Adipose tissue (tissue), 3 donors: ENCODE measurements around the gene SUSD1. TPM values are rescaled to one million over a fixed set of nuclear protein-coding genes. Genes with fewer than 3 reads are reported as not detected.
"Not testable (repeated sequence)": the region's sequence is repeated elsewhere in the genome, so short reads cannot be mapped to it uniquely, and the experiment has no call there.

Experiments used
- H3K27ac ChIP-seq: one replicate; pipeline ENCODE4 v1.5.1; 2013; ENCODE audit warnings: low read depth, low read length
- WGBS, 3 donors: extraction: QIAGEN DNeasy Blood & Tissue Kit; methylation state at CpG; one replicate each; pipeline ENCODE4 v1.1.7; 2013; 5-methylcytosine and 5-hydroxymethylcytosine counted together
- polyA plus RNA-seq, 3 donors: library from polyadenylated mRNA; stranded (reverse); fragments of 200-250 nt; gene quantifications; one replicate each; pipeline ENCODE4 v1.2.3, GENCODE V29; 2013
- donor health status: healthy with polysubstance abuse.
- donor health status: Bipolar disorder and iron deficiency.
- donor health status: healthy.

SUSD1 gene
- polyA plus RNA-seq, 3 donors = 2.9 to 6.5 (median 5.7) TPM

DNA sequence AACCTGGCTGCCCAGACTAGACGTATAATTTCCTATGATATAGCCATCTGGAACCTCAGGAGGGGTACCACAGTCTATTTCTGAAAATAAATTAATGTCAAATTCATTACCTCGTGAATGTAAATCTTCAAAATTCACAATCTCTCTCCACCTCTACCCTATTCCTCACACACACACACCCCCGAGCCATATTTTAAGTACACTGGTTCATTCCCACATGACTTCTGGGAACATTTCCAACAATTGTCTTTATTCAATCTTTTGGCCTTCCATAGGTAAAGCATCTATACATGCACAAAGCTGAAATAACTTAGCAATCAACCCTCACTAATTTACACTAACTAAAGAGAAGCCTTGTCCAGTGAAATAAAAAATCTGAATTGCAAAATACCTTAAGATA is 32.7 kb downstream of the SUSD1 start:
- 72 to 85% (median 74%) methylated on average over 3 of the region's 3 CpGs for WGBS, 3 donors
- no peak overlapping the region for H3K27ac ChIP-seq

GRCh38 chr9:112140936-112141335 is 34.2 kb downstream of the SUSD1 start:
- H3K27ac ChIP-seq = no peak overlapping the region
- 95 to 100% (median 95%) methylated on average over 2 of the region's 2 CpGs for WGBS, 3 donors

DNA sequence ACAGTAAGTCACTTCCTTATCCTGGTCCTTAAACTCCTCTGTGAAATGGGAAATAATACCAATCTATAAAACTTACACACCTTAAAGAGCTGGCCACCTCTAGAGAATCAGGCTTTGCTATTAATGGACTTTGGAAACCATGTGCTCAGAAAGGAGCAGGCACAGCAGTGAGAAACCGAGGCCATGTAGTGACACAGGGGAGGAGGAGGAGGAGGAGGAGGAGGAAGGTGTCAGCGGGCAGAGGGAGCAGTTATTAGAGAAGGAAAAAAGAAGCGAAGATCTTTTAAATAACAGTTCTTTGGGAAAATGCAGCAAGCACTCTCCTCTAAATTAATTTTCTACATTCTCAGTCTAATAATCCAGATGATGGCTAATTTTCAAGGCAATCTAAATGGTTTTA is 38.0 kb downstream of the SUSD1 start:
- 89 to 96% (median 94%) methylated on average over 3 of the region's 3 CpGs for WGBS, 3 donors
- no peak overlapping the region for H3K27ac ChIP-seq

GRCh38 chr9:112135706-112136105 is 39.4 kb downstream of the SUSD1 start:
- no peak overlapping the region for H3K27ac ChIP-seq
- 65 to 70% (median 67%) methylated on average over 4 of the region's 4 CpGs for WGBS, 3 donors

GRCh38 chr9:112133806-112134205 is 41.3 kb downstream of the SUSD1 start:
- H3K27ac ChIP-seq = not testable (repeated sequence)
- WGBS, 3 donors = 88 to 100% (median 95%) methylated on average over 1 of the region's 1 CpG

DNA sequence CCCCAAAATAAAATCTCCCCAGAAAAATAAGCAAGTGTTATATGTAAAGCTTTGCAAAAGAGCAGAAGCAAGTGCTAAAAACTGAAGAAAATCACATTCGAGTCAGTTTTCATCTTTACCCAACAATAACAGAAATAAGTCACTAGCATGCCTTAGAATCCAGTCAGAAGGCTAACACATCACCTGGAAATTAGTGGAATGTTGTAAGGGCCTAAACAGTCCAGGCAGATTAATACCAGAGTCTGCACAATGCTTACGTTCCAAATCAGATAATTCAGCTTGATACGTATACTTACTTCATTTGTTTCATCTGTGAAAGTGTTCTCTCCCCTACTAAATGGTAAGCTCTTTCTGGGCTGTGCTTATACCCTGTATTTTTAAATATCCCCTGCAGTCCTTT is 42.7 kb downstream of the SUSD1 start:
- H3K27ac ChIP-seq = no peak overlapping the region
- WGBS, 3 donors = 89 to 97% (median 96%) methylated on average over 3 of the region's 3 CpGs

- no peak overlapping the region for H3K27ac ChIP-seq
- WGBS, 3 donors = 81 to 90% (median 90%) methylated on average over 5 of the region's 5 CpGs
These were observed 44.1 kb downstream of the SUSD1 start for GRCh38 chr9:112130997-112131396.

GRCh38 chr9:112130347-112130746 is 44.8 kb downstream of the SUSD1 start:
- 90 to 96% (median 90%) methylated on average over 2 of the region's 2 CpGs for WGBS, 3 donors
- H3K27ac ChIP-seq = no peak overlapping the region

DNA sequence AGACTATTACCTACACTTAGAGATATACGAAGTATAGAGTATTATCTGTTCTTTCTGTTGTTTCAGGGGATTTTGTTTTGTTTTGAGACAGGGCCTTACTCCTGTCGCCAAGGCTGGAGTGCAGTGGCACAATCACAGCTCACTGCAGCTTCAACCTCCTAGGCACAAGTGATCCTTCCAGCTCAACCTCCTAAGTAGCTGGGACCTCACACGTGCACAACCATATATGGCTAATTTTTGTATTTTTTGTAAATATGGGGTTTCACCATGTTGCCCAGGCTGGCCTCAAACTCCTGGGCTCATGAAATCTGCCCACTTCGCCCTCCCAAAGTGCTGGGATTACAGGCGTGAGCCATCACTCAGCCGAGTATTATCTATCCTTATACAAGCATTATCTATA is 45.9 kb downstream of the SUSD1 start:
- 92 to 95% (median 95%) methylated on average over 6 of the region's 6 CpGs for WGBS, 3 donors
- no peak overlapping the region for H3K27ac ChIP-seq

DNA sequence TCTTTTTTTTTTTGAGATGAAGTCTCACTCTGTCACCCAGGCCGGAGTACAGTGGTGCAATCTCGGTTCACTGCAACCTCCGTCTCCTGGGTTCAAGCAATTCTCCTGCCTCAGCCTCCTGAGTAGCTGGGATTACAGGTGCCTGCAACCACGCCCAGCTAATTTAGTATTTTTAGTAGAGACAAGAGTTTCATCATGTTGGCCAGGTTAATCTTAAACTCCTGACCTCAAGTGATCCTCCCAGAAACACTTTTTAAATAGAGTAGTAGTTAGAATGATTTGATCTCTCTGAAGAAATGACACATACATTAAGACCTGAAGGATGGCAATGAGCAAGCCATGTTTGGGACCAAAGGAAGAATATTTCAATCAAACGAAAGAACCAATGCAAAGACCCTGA is 46.7 kb downstream of the SUSD1 start:
- 96 to 98% (median 97%) methylated on average over 5 of the region's 5 CpGs for WGBS, 3 donors
- not testable (repeated sequence) for H3K27ac ChIP-seq

- WGBS, 3 donors = 88 to 96% (median 90%) methylated on average over 3 of the region's 3 CpGs
- H3K27ac ChIP-seq = no peak overlapping the region
These were observed 47.8 kb downstream of the SUSD1 start for GRCh38 chr9:112127281-112127680.

DNA sequence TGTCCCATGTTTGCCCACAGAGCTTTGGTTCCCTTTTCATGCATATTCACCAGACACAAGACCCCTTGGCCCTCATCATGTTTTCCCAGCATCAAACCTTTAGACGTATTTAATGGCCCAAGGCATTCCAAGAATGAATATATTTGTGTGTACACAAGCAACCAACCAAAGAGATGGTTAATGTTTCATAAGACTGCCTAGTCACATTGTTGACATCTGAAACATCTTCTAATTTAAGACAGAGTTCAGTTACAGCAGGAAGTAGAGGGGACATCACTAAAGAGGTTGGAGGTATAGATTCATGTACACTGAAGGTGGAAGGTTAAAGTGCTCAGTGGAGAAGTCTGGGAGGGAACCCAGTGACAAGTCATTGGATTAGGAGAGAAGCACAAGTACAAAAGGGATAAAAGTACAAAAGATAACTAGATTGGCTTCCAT is 49.1 kb downstream of the SUSD1 start:
- H3K27ac ChIP-seq = no peak overlapping the region
- 73 to 95% (median 95%) methylated on average over 1 of the region's 1 CpG for WGBS, 3 donors

- 57 to 99% (median 94%) methylated on average over 5 of the region's 5 CpGs for WGBS, 3 donors
- H3K27ac ChIP-seq = no peak overlapping the region
These were observed 50.9 kb downstream of the SUSD1 start for GRCh38 chr9:112124156-112124555.

- no peak overlapping the region for H3K27ac ChIP-seq
- 93 to 94% (median 93%) methylated on average over 4 of the region's 4 CpGs for WGBS, 3 donors
These were observed 53.5 kb downstream of the SUSD1 start for GRCh38 chr9:112121633-112122032.

GRCh38 chr9:112120439-112120925 is 54.6 kb downstream of the SUSD1 start:
- no peak overlapping the region for H3K27ac ChIP-seq
- WGBS, 3 donors = 82 to 92% (median 82%) methylated on average over 2 of the region's 2 CpGs

DNA sequence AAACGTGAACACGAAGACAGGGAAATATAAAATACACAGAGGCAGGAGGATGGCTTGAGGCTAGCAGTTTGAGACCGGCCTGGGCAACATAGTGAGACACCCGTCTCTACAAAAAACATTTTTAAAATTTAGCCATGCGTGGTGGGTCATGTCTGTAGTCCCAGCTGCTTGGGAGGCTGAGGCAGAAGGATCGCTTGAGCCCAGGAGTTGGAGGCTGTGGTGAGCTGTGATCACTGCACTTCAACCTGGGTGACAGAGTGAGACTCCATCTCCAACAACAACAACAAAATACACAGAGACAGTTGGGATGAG is 55.1 kb downstream of the SUSD1 start:
- H3K27ac ChIP-seq = no peak overlapping the region
- 78 to 95% (median 92%) methylated on average over 6 of the region's 6 CpGs for WGBS, 3 donors

- WGBS, 3 donors = 22 to 79% (median 77%) methylated on average over 10 of the region's 10 CpGs
- no peak overlapping the region for H3K27ac ChIP-seq
These were observed 55.7 kb downstream of the SUSD1 start for GRCh38 chr9:112119225-112120029.

GRCh38 chr9:112118009-112118408 is 57.1 kb downstream of the SUSD1 start:
- no peak overlapping the region for H3K27ac ChIP-seq
- WGBS, 3 donors = 68 to 92% (median 83%) methylated on average over 1 of the region's 1 CpG

DNA sequence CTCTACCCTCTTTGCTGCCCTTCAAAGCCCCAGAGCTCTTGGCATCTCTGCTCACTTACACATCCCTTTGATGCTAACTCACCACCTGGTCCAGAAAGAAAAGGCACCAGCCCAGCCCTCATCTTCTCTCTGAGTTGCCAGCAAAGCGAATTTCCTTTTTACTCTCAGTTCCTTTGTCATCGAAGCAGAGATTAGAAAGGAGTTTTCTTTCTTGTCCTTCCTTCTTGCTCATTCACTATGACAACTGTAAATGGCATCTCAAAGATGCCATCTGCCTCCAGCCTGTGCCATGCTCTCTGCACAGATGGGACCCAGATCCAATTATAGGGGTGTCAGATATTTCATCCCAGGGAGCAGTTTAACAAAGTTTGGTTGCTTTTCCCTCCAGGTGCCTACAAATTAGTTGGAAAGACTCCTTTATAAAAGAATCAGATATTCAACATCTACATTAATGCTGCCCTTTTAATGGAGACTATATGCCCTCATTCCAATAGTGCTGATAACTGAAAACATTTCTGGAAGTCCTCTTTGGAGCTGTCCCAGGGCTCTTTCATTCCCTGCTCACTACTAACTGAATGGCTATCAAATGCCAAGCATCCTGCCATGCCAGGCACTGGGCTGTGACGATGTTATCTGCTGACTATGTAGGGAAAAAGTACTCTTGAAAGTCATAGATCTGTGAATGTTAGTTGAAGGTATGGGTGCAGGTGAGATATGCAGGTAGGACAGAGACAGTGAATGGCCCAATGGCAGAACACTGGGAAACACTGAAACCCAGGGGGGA is 58.9 kb downstream of the SUSD1 start:
- H3K27ac ChIP-seq = no peak overlapping the region
- 86 to 91% (median 91%) methylated on average over 3 of the region's 3 CpGs for WGBS, 3 donors

DNA sequence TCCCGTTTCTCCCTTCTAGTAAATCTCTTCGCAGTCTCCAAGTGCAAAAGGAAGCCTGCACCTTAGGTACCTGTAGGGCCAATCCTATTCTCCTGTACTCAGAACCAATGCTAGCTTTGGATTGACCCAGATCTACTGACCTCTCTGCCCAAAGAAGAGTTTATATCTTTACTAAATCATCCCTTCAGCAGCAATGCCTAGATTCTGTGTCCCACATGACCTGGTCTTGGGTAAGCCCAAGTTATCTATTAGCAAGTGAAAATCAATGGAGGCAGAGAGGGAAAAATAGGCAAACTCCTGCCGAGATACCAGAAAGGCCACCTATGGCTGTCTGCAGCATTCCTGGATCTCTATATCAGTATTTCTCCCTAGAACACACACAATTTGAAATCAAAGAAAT is 60.0 kb downstream of the SUSD1 start:
- no peak overlapping the region for H3K27ac ChIP-seq
- WGBS, 3 donors = 66 to 89% (median 79%) methylated on average over 3 of the region's 3 CpGs
